ENCODE results near the gene USP3. TPM values are rescaled to one million over a fixed set of nuclear protein-coding genes. Genes with fewer than 3 reads are reported as not detected.

The USP3 gene
- total and polyA plus RNA-seq, 2 of the 13 experiments (the other 11 are each of a cell fraction or from before 2014, with no cell fraction given): 14.3 to 61.2 TPM

GRCh38 chr15:63514531-63514943 is 10.1 kb downstream of the USP3 start (continued):
- TF ChIP-seq, protein P1, sequence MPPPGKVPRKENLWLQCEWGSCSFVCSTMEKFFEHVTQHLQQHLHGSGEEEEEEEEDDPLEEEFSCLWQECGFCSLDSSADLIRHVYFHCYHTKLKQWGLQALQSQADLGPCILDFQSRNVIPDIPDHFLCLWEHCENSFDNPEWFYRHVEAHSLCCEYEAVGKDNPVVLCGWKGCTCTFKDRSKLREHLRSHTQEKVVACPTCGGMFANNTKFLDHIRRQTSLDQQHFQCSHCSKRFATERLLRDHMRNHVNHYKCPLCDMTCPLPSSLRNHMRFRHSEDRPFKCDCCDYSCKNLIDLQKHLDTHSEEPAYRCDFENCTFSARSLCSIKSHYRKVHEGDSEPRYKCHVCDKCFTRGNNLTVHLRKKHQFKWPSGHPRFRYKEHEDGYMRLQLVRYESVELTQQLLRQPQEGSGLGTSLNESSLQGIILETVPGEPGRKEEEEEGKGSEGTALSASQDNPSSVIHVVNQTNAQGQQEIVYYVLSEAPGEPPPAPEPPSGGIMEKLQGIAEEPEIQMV (CRISPR knock-in tag; IDR thresholded peaks at IDR 0.05; ENCODE audit: low read depth): no peak
- TF ChIP-seq KLF11 (CRISPR knock-in tag; IDR thresholded peaks at IDR 0.05) (no peak), ZNF367 (CRISPR knock-in tag; IDR thresholded peaks at IDR 0.05; ENCODE audit: borderline replicate concordance) (no peak), ZNF737 (CRISPR knock-in tag; IDR thresholded peaks at IDR 0.05; ENCODE audit: borderline replicate concordance) (no peak), EHMT2 (IDR thresholded peaks at IDR 0.05; ENCODE audit: borderline replicate concordance, low read depth, low read length) (no peak), CHD4 (IDR thresholded peaks at IDR 0.05; ENCODE audit: borderline replicate concordance, low read length) (no peak), MLXIP (CRISPR knock-in tag; IDR thresholded peaks at IDR 0.05; ENCODE audit: borderline replicate concordance) (no peak), DR1 (CRISPR knock-in tag; IDR thresholded peaks at IDR 0.05) (no peak), SIX4 (CRISPR knock-in tag; IDR thresholded peaks at IDR 0.05) (no peak), MAF1 (CRISPR knock-in tag; IDR thresholded peaks at IDR 0.05; ENCODE audit: borderline replicate concordance) (no peak), CSRNP2 (CRISPR knock-in tag; conservative IDR thresholded peaks at IDR 0.05; ENCODE audit: low read depth) (no peak), NFKBIZ (CRISPR knock-in tag; IDR thresholded peaks at IDR 0.05) (no peak), RORA (CRISPR knock-in tag; IDR thresholded peaks at IDR 0.05) (no peak)
- TF ChIP-seq, protein P2, sequence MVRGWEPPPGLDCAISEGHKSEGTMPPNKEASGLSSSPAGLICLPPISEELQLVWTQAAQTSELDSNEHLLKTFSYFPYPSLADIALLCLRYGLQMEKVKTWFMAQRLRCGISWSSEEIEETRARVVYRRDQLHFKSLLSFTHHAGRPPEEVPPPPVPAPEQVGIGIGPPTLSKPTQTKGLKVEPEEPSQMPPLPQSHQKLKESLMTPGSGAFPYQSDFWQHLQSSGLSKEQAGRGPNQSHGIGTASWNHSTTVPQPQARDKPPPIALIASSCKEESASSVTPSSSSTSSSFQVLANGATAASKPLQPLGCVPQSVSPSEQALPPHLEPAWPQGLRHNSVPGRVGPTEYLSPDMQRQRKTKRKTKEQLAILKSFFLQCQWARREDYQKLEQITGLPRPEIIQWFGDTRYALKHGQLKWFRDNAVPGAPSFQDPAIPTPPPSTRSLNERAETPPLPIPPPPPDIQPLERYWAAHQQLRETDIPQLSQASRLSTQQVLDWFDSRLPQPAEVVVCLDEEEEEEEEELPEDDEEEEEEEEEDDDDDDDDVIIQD (CRISPR knock-in tag; IDR thresholded peaks at IDR 0.05; ENCODE audit: low read depth): 0 out of 2 replicates have a peak, but pooled peaks have one; percentile 22
- TF ChIP-seq, protein P3, sequence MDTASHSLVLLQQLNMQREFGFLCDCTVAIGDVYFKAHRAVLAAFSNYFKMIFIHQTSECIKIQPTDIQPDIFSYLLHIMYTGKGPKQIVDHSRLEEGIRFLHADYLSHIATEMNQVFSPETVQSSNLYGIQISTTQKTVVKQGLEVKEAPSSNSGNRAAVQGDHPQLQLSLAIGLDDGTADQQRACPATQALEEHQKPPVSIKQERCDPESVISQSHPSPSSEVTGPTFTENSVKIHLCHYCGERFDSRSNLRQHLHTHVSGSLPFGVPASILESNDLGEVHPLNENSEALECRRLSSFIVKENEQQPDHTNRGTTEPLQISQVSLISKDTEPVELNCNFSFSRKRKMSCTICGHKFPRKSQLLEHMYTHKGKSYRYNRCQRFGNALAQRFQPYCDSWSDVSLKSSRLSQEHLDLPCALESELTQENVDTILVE (CRISPR knock-in tag; IDR thresholded peaks at IDR 0.05): no peak
- TF ChIP-seq, protein P4, sequence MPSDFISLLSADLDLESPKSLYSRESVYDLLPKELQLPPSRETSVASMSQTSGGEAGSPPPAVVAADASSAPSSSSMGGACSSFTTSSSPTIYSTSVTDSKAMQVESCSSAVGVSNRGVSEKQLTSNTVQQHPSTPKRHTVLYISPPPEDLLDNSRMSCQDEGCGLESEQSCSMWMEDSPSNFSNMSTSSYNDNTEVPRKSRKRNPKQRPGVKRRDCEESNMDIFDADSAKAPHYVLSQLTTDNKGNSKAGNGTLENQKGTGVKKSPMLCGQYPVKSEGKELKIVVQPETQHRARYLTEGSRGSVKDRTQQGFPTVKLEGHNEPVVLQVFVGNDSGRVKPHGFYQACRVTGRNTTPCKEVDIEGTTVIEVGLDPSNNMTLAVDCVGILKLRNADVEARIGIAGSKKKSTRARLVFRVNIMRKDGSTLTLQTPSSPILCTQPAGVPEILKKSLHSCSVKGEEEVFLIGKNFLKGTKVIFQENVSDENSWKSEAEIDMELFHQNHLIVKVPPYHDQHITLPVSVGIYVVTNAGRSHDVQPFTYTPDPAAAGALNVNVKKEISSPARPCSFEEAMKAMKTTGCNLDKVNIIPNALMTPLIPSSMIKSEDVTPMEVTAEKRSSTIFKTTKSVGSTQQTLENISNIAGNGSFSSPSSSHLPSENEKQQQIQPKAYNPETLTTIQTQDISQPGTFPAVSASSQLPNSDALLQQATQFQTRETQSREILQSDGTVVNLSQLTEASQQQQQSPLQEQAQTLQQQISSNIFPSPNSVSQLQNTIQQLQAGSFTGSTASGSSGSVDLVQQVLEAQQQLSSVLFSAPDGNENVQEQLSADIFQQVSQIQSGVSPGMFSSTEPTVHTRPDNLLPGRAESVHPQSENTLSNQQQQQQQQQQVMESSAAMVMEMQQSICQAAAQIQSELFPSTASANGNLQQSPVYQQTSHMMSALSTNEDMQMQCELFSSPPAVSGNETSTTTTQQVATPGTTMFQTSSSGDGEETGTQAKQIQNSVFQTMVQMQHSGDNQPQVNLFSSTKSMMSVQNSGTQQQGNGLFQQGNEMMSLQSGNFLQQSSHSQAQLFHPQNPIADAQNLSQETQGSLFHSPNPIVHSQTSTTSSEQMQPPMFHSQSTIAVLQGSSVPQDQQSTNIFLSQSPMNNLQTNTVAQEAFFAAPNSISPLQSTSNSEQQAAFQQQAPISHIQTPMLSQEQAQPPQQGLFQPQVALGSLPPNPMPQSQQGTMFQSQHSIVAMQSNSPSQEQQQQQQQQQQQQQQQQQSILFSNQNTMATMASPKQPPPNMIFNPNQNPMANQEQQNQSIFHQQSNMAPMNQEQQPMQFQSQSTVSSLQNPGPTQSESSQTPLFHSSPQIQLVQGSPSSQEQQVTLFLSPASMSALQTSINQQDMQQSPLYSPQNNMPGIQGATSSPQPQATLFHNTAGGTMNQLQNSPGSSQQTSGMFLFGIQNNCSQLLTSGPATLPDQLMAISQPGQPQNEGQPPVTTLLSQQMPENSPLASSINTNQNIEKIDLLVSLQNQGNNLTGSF (CRISPR knock-in tag; IDR thresholded peaks at IDR 0.05): no peak

Data from HepG2 (cell line).